Hematopoietic multipotent progenitor cell treated with erythropoietin and hydrocortisone succinate and interleukin-3 and kit ligand, for 8 days (in vitro differentiated cells): ENCODE data around the gene TAP2.
"Not testable (repeated sequence)": the region's sequence is repeated elsewhere in the genome, so short reads cannot be mapped to it uniquely, and the experiment has no call there.

Source experiments
- DNase-seq: peaks from one replicate; pipeline ENCODE4 v3.0.0-alpha.2; 2015

TAP2 gene

DNA sequence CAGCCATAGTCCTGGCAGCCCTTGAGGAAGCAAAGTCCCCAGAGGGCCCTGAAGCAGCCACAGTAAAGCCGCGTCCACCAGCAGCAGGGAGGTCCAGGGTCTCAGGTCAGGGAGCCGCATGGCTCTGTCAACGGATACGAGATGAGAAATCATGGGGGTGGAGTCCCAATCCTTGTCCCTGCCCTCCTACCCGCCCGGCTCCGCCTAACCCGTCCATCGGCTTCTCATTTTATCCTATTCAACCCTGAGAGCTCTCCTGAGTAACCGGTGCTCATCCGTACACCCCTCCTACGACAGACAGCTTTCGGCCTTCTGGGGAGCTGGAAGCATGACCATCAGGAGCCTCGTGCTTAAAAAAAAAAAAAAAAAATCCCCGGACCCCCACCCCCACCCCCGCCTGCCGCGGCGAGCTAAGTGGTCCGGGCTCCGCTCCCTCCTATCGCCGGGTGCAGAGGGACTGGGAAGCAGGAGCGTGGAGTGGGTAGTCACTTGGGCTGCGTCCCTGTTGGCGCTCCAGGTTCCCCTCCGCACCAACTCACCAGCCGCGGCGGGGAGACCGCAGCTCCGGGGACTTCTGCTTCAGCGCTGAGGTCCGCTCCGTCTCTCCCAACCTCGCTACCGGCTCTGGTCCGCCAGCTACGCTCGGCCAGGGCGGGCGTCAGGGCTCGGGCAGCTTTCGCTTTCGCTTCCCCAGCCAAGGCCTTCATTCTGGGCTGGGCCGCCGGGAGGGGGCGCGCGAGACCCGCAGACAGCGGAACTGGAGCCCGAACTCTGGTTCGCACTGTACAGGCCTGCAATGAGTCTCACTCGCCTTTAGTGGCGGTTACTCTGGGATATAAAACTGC lies at the start of gene TAP2:
Gene TAP2, minus strand, starts transcription at position 626 of the 845 bp plus-strand sequence. Its CDS starts 506 bp downstream, at position 120.
- DNase-seq, result peak; percentile 91

DNA sequence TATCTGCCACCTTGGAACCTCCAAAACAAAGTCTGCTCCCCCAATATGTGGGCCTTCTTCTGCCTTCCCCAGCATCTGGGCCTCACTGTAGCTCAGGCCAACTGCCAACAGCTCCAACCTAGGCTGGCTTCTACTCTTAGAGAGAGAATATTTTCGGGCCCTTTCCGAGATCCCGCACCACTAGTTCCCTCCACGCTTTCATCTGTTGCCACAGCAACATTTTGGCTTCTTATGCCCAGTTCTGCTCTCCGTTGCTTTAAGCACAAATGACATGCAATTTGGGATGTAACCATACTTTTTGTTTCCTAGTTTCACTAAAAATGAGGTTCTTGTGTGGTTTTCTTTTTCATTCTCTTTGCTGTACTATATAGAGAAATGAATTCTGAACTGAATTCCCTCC lies 49.1 kb upstream of the TAP2 start:
- no peak for DNase-seq

DNA sequence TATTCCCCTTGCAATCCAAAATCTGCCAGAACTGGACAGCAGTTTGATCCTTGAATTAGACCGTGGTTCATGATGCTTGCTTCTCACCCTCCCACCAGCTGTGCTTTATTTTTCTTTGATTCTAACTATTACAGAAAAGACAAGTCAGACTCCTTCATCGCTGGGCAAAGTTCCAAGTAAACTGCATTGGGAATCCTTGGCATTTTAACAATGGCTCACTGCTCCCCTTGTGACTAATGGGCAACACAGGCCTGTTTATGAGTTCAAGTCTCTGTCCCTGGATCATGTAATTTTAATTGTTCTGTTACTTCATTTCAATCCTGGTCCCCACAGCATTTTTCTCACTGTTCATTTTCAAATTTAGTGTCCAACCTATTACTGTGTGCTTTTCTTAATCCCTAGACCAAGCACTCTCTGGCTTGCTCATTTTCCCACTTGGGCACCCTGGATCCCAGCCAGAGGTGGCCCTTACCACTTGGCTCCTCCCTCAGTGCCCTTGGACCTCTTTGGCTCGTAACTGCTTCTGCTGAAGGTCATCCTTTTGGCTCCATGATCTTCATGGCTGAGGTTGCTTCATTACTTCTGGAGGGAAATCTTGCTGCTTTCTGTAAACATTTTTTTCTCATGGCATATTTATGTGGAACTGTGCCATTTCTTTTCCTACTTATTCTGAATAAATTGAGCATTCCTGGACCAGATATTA lies 48.3 kb upstream of the TAP2 start:
- DNase-seq, result no peak

DNA sequence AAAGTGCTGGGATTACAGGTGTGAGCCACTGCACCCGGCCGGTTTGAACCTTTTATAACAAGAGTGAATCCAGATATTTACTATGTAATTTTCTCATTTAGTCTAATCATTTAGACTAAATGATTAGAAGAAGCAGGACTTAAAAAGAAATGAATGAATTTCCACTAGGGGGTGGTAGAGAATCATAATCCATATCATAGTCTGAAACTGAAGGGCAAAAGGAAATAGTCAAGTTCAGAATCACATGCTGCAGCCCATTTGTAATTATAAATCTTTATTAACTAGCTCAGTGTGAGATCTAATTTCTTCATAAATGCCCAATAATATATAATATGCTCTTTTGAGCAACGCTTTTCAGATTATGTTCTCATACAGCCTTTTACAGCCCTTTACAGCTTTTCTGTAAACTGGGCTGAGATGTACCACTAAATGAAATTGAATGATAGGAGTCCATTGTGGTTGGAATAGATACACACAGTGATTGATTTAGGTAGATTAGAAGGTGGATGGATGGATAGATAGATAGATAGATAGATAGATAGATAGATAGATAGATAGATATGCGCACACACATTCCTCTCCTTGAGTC lies 47.3 kb upstream of the TAP2 start:
- peak; percentile 87 for DNase-seq

DNA sequence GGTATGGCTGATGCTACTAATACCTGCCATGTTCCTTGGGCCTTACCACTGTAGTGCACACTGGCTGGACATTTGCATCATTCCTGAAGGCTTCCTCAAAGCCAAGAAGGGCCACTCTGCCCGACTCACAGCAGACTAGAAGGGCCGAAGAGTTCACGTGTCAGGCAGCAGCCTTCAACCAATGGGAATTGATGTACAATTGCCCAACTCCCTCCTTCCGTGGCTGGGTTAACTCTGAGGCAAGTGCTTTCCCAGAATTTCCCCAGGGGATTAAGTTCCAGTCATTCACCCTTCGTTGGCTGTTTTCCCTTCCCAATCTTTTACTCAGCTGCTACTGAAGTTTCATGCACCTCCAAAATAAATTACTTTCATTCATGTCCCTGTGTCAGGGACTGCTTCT lies 45.2 kb upstream of the TAP2 start:
- DNase-seq, result no peak

DNA sequence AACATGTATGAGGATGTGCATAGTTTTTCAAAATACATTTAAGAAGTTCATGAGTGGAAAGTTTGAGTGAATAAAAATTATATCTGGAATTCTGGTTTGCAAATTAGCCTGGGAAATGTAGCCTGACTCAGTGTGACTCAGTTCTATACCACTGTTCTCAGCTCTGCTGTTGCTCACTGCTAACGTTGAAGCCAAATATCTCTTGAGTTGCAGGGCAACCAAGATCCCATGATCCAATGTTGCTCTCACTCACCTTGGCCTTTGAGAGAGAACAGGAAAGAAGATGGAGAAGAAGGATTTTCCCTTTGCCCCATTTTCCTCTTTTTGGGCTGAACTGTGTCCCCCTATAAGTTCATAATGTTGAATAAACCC lies 44.3 kb upstream of the TAP2 start:
- no peak for DNase-seq

DNA sequence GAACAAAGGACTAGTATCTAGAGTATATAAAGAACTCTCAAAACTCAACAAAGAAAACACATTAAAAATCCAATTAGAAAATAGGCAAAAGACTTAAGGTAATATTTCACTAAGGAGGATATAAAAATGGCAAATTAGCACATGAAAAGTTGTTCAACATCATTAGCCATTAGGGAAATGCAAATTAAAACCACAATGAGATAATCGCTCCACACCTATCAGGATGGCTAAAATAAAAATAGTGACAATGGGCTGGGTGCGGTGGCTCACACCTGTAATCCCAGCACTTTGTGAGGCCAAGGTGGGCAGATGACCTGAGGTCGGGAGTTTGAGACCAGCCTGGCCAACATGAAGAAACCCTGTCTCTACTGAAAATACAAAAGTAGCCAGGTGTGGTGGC lies 42.4 kb upstream of the TAP2 start:
- DNase-seq, result not testable (repeated sequence)

DNA sequence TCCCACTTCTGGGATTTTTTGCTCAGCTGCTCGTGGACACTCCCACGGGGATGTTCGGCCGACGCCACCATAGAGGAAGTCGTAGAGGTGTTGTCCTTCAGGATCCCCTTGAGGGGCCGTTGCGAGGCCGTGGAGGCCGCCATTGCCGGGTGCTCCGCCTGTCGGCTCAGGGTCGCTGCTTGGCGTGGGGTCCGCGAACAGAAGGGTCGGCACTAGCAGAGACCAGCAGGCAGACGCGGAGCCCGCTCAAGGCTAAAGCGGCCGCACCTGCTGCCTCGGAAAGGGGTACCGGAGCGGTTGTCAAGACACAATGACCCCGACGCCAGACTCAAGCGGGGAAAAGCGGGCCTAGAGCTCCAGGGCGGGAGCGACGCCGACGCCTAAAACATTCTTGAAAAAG lies 41.2 kb upstream of the TAP2 start:
- no peak for DNase-seq

DNA sequence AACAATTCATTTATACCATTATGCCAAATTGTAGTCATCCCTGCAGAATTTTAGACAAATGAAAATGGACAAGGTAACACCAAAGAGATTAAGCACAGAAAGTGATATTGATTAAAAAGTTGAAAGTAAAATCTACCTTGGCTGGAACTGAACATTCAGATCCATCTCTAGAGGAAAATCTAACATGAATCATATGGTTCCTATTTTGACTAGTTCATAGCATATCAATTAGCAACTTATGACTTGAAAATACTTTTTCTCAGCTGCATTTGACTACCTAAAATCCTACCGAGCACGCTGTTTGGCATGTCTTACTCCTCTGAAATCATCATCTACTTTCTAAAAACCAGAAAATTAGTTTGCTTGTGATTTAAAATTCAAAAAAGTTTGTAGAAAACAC lies 38.1 kb upstream of the TAP2 start:
- DNase-seq, result no peak

DNA sequence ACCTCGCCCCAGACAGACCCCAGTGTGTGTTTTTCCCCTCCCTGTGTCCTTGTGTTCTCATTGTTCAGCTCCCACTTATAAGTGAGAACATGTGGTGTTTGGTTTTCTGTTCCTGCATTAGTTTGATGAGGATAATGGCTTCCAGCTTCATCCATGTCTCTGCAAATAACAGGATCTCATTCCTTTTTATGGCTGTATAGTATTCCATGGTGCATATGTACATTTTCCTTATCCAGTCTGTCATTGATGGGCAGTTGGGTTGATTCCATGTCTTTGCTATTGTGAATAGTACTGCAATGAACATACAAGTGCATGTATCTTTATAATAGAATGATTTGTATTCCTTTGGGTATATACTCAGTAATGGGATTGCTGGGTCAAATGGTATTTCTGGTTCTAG lies 35.4 kb upstream of the TAP2 start:
- DNase-seq, result not testable (repeated sequence)

DNA sequence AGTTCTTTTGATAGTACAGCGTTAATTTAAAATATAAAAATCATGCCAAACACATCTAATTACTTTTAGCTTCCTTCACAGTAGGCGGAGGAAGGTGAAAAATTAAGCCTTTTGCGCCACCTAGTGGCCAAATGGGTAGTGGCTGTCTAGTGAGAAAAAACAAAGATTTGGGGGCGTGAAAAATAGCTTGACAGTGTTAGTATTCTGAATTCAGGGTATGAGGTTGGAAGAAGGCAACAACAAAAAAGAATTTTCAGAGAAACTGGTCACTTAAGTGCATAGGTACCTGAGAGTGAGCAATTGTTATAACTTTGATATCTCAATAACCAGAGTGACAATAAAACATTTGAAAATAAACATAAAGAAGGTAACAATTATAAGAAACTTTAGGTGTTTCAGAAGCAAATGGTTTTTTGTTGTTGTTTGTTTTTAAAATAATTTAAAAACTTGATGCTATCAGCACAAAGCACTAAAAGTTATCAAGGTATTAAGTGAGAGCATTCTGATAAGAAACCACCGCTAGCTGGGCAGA lies 29.8 kb upstream of the TAP2 start:
- DNase-seq, result peak; percentile 86

DNA sequence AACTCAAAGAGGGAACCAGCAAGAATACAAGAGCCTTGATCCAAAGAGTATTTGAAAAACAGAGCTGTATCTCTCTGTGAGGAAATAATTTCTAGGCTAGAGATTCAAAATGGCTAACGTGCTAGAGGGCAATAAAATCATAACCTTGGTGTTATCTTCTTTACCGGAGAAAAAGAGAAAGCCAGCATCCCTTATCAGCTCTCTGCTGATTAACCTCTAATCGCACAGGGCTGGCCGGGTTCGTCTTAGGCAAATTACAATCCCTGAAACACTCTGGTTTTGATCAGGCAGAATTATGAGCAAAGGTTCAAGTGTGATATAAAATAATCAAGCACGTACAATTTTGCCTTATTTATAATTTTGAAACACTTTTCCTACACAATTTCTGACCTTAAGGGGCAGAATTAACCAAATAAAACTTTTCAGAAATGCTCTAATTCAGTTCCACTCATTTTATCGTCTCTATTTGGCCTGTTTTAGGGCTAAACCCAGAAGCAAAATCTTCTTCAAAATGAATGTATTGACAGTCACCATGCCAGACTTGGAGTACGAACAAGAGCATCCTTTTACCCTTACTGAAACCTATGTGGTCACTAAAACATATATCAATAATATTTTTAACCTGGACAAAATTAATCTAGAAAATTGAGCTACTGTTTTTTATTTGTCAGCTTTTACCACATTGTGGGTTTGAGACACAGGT lies 29.2 kb upstream of the TAP2 start:
- DNase-seq, result no peak

DNA sequence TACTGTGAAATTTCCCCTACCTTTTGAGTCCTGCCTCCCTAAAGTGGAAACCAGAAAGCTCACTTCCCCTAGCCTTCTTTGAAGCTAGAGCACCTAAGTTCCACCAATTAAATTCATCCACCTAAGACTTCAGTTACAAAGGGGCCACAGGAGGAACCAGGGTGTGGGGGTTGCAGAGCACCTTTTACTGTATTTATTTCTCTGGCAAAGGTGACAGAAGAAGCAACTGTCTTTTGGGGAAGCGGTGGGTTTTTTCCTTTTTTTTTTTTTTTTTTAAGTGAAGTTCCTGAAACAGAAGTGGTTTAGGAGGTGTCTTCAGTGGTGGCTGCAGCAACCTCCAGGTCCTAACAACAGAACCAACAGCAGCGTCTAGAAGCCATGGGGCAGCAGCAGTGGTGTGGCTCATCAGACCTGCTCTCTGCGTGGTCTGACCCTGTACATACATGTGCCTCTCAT lies 28.5 kb upstream of the TAP2 start:
- DNase-seq, result no peak

DNA sequence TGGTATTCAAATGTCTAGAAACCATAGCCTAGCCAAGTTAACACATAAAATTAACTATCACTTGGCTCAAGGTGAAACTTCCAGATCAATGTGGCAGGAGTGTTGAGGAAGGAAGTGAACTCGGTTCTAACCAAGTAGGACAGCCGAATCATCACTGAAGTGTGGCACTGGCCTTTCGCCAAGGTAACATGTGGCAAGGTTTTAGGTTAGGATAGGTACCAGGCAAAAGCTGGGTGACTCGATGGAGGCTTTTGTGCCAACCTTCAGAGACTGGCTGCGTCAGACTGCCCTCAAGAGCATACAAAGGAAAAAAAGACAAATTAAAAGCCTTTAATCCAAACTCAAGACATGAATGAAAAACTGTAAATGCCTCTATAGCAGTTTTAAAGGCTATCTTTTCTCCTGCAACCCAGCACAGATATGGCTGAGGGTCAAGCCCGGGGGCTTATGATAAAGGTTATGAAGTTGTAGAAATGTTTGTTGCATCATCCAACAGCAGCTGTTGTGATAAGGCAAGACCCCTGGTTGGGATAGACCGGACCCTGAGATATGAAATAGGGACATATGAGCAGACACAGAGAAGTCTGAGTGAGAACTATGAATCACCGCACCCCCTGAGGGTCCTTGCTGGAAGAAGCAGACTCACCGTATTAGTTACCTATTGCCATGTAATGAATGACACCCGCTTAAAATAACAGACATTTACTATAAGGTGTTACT lies 27.3 kb upstream of the TAP2 start:
- no peak for DNase-seq

DNA sequence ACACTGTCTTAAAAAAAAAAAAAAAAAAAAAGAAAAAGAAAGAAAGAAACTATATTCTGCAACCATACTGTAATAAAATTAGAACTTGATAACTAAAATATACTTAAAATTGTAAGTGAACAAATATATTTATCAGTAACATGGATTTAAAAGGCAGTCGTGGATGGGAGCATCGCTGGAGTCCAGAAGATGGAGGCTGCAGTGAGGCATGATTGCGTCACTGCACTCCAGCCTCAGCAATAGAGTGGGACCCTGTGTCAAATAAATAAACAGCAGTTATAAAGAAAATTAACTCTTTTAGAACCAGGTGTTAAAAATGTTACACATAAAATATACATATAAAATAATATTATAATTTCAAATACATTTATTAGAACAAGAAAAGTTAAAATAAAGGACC lies 24.2 kb upstream of the TAP2 start:
- no peak for DNase-seq

DNA sequence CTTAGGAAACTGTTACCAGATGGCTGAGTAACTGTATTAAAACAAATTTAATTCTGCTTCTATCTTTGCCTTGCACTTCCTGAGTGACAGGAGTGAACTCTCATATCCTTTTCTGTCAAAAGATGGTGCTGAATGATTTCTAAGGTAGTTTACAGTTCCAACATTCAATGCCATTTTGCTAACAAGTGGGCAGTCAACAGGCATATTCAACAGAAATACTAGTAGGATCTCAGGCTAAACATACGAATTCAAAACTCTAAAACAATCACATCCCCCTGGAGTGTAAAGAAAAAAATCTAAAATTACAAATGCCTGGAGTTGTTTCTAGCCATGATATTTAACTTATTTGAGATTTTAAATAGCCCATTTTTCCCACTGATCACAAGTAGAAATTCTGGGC lies 22.1 kb upstream of the TAP2 start:
- DNase-seq, result no peak

DNA sequence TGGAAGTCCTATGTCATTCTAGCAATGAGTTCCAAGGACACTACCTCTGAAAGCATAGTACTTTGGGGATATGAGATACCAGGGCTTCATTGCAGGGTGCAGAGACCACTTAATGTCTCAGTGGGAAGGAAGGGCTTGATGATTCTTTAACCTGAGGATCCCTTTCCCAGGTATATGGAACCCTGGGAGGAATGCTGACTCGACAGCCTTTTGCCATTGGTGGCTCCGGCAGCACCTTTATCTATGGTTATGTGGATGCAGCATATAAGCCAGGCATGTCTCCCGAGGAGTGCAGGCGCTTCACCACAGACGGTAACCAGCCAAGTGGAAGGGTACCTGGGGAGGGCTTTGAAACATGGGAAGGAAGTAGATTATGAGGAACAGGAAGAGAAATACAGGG lies 19.7 kb upstream of the TAP2 start:
- DNase-seq, result no peak

DNA sequence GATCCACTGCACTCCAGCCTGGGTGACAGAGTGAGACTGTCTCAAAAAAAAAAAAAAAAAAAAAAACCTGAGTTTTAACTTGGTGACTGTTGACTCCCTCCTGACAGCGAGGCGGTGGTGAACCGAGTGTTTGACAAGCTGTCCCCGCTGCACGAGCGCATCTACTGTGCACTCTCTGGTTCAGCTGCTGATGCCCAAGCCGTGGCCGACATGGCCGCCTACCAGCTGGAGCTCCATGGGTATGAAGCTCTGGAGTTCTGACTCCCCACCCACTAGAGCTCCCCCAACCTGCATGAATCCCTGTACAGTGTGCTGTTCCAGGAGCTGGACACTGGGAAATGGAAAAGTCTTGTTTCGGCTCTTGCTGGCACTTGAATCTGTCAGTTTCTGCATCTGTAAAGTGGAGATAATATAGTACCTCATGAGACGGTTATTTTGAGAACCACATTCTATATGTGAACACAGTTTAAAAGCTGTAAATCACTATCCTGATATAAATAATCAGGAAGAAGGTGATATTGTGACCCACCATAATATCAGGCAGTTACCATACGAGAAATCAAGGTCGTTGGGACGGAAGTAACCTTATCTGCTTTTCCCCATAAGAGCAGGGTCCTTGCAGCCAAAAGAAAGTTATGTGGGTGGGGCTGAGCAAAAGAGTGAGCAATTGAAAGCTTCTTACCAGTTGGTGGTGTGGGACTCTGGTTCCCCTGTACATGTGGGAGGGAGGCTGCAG lies 18.8 kb upstream of the TAP2 start:
- DNase-seq, result peak; percentile 86

DNA sequence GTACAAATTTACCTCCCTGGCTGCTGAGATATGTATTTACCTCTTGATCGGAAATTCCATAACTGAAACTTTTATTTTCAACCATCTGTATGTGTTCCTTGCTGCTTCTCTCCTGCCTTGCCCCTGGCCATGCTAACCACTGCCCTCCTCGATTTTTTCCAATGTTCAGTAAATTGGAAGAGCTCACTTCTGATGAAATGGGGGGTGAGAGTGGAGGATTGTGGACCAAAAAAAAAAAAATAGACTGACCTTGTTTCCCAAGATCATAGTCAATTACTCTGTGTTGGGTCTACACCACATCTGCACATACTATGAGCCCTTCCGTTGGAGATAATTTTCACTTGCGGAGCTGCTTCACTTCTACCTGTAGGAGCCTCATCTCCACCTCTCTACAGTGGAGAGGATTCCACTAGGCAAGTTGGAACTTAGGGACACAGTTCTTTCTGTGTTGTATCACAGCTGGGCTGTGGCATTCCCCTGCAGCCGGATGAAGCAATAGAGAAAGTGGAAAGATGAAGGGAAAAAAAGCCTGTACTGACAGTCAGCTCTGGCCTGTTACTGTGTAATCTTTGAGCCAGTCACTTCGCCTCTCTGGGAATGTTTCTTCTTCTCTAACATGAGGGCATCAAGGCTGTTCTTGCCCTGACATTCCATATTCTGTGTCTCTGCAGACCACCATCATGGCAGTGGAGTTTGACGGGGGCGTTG lies 17.1 kb upstream of the TAP2 start:
- no peak for DNase-seq

DNA sequence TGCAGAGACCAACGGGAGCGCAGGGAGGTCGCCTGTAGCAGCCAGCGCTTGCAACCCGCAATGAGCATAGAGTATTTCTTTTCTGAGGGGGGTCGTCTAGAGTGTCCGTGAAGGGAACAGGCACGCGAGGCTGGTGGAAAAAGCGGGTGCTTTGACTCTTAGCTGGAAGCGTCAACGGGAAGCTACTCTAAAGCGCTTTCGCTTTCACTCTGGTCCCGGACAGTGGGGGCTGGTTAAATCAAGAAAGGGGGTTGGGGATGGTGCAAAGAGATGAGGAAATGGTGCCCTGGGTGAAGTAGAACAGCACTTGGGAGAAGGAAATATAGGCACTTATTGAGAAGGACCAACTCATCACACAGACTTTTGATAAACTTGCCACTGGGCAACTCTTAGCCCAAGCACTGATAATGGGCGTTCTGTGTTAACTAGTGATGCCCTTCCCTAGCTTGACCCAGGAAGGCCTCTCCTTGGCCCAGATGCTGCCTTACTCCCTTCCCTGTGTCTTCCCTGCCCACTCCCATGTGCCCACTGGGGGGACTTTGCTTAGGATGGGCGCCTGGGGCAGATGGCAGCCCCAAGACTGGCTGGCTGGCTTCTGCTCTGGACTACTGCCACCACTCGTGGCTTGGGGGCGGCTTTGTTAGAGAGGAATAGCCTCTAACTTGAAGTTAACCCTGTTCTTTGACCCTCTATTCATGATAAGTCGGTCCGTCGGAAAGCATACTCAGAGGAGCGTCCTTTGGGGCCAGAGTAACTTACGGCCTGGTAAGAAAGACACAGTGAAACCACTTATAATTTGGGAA lies 16.0 kb upstream of the TAP2 start:
- peak; percentile 21 for DNase-seq
